GM21367 (cell line): ENCODE measurements around the gene ATL2.
"Not testable (repeated sequence)": the region's sequence is repeated elsewhere in the genome, so short reads cannot be mapped to it uniquely, and the experiment has no call there.

Source experiments
- ATAC-seq: cut with Tn5 transposase; IDR thresholded peaks from one replicate; pipeline ENCODE4 v1.9.1; 2021; ENCODE audit not compliant: unreplicated experiment

ATL2 gene

GRCh38 chr2:38377050-38377828, at the start of gene ATL2:
ATL2 (minus strand) TSS chr2:38377273; CDS start chr2:38377260, 13 bp downstream.
- ATAC-seq = peak; percentile 70

GRCh38 chr2:38423763-38424162, 46.7 kb upstream of the ATL2 start:
- ATAC-seq = no peak

GRCh38 chr2:38421274-38422056, 44.4 kb upstream of the ATL2 start:
- ATAC-seq = no peak

- no peak for ATAC-seq
Observed at GRCh38 chr2:38419499-38419898, 42.4 kb upstream of the ATL2 start.

- no peak for ATAC-seq
Observed at GRCh38 chr2:38418735-38419134, 41.7 kb upstream of the ATL2 start.

- no peak for ATAC-seq
Observed at GRCh38 chr2:38417745-38418689, 40.9 kb upstream of the ATL2 start.

- ATAC-seq = no peak
Observed at GRCh38 chr2:38416296-38417036, 39.4 kb upstream of the ATL2 start.

- no peak for ATAC-seq
Observed at GRCh38 chr2:38415728-38416291, 38.7 kb upstream of the ATL2 start.

- ATAC-seq = no peak
Observed at GRCh38 chr2:38415023-38415422, 38.0 kb upstream of the ATL2 start.

- ATAC-seq = not testable (repeated sequence)
Observed at GRCh38 chr2:38412235-38412871, 35.3 kb upstream of the ATL2 start.

- peak; percentile 86 for ATAC-seq
Observed at GRCh38 chr2:38409156-38410102, 32.4 kb upstream of the ATL2 start.

- ATAC-seq = no peak
Observed at GRCh38 chr2:38407111-38407682, 30.1 kb upstream of the ATL2 start.

- no peak for ATAC-seq
Observed at GRCh38 chr2:38406597-38407110, 29.6 kb upstream of the ATL2 start.

- ATAC-seq = no peak
Observed at GRCh38 chr2:38405917-38406596, 29.0 kb upstream of the ATL2 start.

- no peak for ATAC-seq
Observed at GRCh38 chr2:38400513-38400912, 23.4 kb upstream of the ATL2 start.

- no peak for ATAC-seq
Observed at GRCh38 chr2:38398739-38399138, 21.7 kb upstream of the ATL2 start.

GRCh38 chr2:38394903-38395341, 17.8 kb upstream of the ATL2 start:
- no peak for ATAC-seq
